ENCODE results near the gene FDCSP.
"Not testable (repeated sequence)": the region's sequence is repeated elsewhere in the genome, so short reads cannot be mapped to it uniquely, and the experiment has no call there.

The FDCSP gene

DNA sequence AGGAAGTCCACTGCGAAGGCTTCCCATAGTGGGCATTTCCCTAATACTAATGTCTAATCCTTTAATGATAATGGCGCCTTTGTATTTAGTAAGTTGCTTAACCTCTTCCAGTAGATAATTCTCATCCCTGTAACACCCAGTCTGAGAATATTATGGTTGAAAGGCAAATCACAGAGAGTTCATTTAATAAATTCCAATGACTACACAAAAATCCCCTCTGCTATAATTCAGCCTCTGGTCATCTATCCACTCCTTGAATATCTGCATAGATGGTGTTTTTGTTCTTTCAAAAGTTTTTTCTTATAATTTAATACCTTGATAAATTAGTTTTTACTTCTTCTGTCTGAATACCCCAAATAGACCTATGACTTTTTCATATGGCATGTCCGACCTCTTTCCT lies 4.5 kb upstream of the FDCSP start:
- not testable (repeated sequence) for H2AFZ ChIP-seq (ENCODE audit: low read length); H3K9ac ChIP-seq (ENCODE audit: low read length); H3K4me2 ChIP-seq (ENCODE audit: low read depth, low read length); H3F3A ChIP-seq (ENCODE audit: insufficient read depth, low read length); H3K36me3 ChIP-seq (replicated peaks; ENCODE audit: insufficient read depth, low read length); H4K20me1 ChIP-seq (ENCODE audit: insufficient read depth, low read length); DNase-seq; H3K27ac ChIP-seq (ENCODE audit: low read length); H3K4me3 ChIP-seq (ENCODE audit: low read length); H3K79me2 ChIP-seq (ENCODE audit: low read length); H3K9me2 ChIP-seq (replicated peaks; ENCODE audit: insufficient read depth, low read length); H3K27me3 ChIP-seq (replicated peaks; ENCODE audit: insufficient read depth, low read length); H3K9me3 ChIP-seq (replicated peaks; ENCODE audit: insufficient read depth, low read length); H3K4me1 ChIP-seq (ENCODE audit: low read length)

DNA sequence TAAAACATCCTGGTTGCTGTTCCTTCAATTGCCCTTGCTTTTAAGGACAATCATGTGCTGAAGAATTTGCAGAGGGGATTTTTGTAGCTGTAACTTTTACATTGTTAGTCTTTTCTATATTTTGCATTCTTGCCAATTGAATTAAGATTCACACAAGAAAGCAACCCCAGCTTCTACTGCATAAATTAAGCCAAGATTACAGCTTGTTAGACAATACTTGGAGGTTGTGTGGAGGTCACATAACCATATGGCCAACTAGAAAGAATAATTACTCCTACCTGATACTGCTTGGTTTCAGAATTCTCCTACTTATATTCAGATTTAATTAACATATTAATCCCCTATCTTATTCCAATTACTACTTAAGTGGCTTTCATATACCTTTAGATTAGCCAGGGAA lies 4.1 kb upstream of the FDCSP start:
- H3K4me1 ChIP-seq (ENCODE audit: low read length); H3F3A ChIP-seq (ENCODE audit: insufficient read depth, low read length); H3K79me2 ChIP-seq (ENCODE audit: low read length); H3K36me3 ChIP-seq (replicated peaks; ENCODE audit: insufficient read depth, low read length); H3K9me2 ChIP-seq (replicated peaks; ENCODE audit: insufficient read depth, low read length); H3K27ac ChIP-seq (ENCODE audit: low read length); H3K4me2 ChIP-seq (ENCODE audit: low read depth, low read length); H2AFZ ChIP-seq (ENCODE audit: low read length); H3K27me3 ChIP-seq (replicated peaks; ENCODE audit: insufficient read depth, low read length); DNase-seq; H3K9ac ChIP-seq (ENCODE audit: low read length); H3K4me3 ChIP-seq (ENCODE audit: low read length); H3K9me3 ChIP-seq (replicated peaks; ENCODE audit: insufficient read depth, low read length); H4K20me1 ChIP-seq (ENCODE audit: insufficient read depth, low read length): not testable (repeated sequence)

- H3K4me3 ChIP-seq (ENCODE audit: low read length) = no peak overlapping the region
- no peak overlapping the region for H3K9ac ChIP-seq (ENCODE audit: low read length)
- H3K9me3 ChIP-seq (replicated peaks; ENCODE audit: insufficient read depth, low read length) = no peaks in the 10 kb centered on the region
- no peak overlapping the region for H3K27ac ChIP-seq (ENCODE audit: low read length)
- H3K27me3 ChIP-seq (replicated peaks; ENCODE audit: insufficient read depth, low read length) = no peaks in the 10 kb centered on the region
- H2AFZ ChIP-seq (ENCODE audit: low read length) = no peak overlapping the region
- H3K4me2 ChIP-seq (ENCODE audit: low read depth, low read length) = no peak overlapping the region
- no peaks in the 10 kb centered on the region for H3K9me2 ChIP-seq (replicated peaks; ENCODE audit: insufficient read depth, low read length)
- no peaks in the 10 kb centered on the region for H3K36me3 ChIP-seq (replicated peaks; ENCODE audit: insufficient read depth, low read length)
- H4K20me1 ChIP-seq (ENCODE audit: insufficient read depth, low read length) = no peaks in the 10 kb centered on the region
- H3F3A ChIP-seq (ENCODE audit: insufficient read depth, low read length) = no peaks in the 10 kb centered on the region
- H3K79me2 ChIP-seq (ENCODE audit: low read length) = no peaks in the 10 kb centered on the region
- no peak for DNase-seq
- no peak for TF ChIP-seq EZH2phosphoT487 (IDR thresholded peaks at IDR 0.05; ENCODE audit: low read length)
- TF ChIP-seq EZH2 (optimal IDR thresholded peaks at IDR 0.05; ENCODE audit: low read depth, low read length) = no peak
- TF ChIP-seq CTCF (IDR thresholded peaks at IDR 0.05; ENCODE audit: low read length) = no peak
- no peaks in the 10 kb centered on the region for H3K4me1 ChIP-seq (ENCODE audit: low read length)
Measured at GRCh38 chr4:70236125-70236524, 10.2 kb downstream of the FDCSP start.

DNA sequence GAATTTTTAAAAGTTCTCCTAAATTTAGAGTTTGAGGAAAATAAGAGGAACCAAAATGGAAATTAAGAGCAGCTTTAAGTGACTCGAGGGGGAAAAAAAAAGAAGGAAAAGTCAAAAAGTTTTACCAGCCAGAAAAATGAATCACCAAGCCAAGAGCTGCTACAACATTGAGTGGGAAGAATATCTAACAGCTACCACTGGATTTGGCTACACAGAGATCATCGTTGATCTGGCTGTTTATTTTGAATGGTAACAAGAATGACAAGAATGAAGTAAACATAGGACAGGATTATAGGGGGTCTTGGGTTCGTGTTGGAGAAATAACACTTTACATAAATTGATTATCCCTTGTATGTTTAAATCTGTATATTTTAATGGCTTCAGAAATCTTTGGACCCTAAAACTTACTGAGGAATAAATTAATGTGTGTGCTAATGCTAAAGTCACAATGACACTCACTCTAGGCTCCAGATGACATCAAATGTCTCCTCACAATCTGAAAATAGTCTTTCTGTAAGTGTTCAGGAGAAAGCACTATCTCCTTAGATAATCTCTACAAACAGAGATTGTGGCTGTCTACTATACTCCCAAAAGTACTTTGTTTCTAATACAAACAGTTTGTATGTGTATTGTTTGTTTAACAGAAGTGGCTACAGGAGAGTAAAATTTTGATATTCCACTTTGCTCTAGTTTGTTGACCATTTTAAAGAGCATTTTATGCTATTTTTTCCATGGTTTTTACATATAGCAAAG lies 13.4 kb downstream of the FDCSP start:
- Histone ChIP-seq H3K9me2 (replicated peaks; ENCODE audit: insufficient read depth, low read length) (no peaks in the 10 kb centered on the region), H3K27me3 (replicated peaks; ENCODE audit: insufficient read depth, low read length) (no peaks in the 10 kb centered on the region), H3K27ac (ENCODE audit: low read length) (no peak overlapping the region), H3K4me2 (ENCODE audit: low read depth, low read length) (no peak overlapping the region), H3F3A (ENCODE audit: insufficient read depth, low read length) (no peaks in the 10 kb centered on the region), H3K4me3 (ENCODE audit: low read length) (no peak overlapping the region), H3K4me1 (ENCODE audit: low read length) (no peaks in the 10 kb centered on the region), H3K79me2 (ENCODE audit: low read length) (no peaks in the 10 kb centered on the region), H3K36me3 (replicated peaks; ENCODE audit: insufficient read depth, low read length) (no peaks in the 10 kb centered on the region), H2AFZ (ENCODE audit: low read length) (no peak overlapping the region), H4K20me1 (ENCODE audit: insufficient read depth, low read length) (no peaks in the 10 kb centered on the region), H3K9ac (ENCODE audit: low read length) (no peak overlapping the region), H3K9me3 (replicated peaks; ENCODE audit: insufficient read depth, low read length) (no peaks in the 10 kb centered on the region)
- DNase-seq = no peak
- TF ChIP-seq EZH2phosphoT487 (IDR thresholded peaks at IDR 0.05; ENCODE audit: low read length) = no peak
- TF ChIP-seq CTCF (IDR thresholded peaks at IDR 0.05; ENCODE audit: low read length) = no peak
- no peak for TF ChIP-seq EZH2 (optimal IDR thresholded peaks at IDR 0.05; ENCODE audit: low read depth, low read length)
